Stimulated activated naive CD8-positive, alpha-beta T cell treated with anti-CD3 and anti-CD28 coated beads, Interleukin-15, Interleukin-2, amounts not matched to agents 100 ng/mL and 50 ng/mL, for 24 hours (primary cell): ENCODE data around the gene NMRAL1.

ENCODE experiments used
- H3K27ac Mint-ChIP-seq: one replicate; pipeline ENCODE4 v1.8.0; 2021; ENCODE audit warnings: mild to moderate bottlenecking, mixed read lengths
- H3K27me3 Mint-ChIP-seq: one replicate; pipeline ENCODE4 v1.8.0; 2021; ENCODE audit warnings: mixed read lengths
- H3K36me3 Mint-ChIP-seq: one replicate; pipeline ENCODE4 v1.8.0; 2021; ENCODE audit warnings: low read depth, mixed read lengths
- H3K4me1 Mint-ChIP-seq: one replicate; pipeline ENCODE4 v1.8.0; 2021; ENCODE audit warnings: low read depth, mixed read lengths
- H3K4me3 Mint-ChIP-seq: one replicate; pipeline ENCODE4 v1.8.0; 2021; ENCODE audit warnings: mild to moderate bottlenecking, mixed read lengths
- H3K9me3 Mint-ChIP-seq: one replicate; pipeline ENCODE4 v1.8.0; 2021; ENCODE audit warnings: mixed read lengths

The NMRAL1 gene

GRCh38 chr16:4474192-4474961 lies at the start of gene NMRAL1:
TSS of gene NMRAL1 (minus strand) at chr16:4474625. CDS start at chr16:4474132, 493 bp downstream.
- Mint-ChIP-seq H3K36me3 (peaks cover 16% of the 10 kb centered on the region), H3K4me3 (peak within 1 kb of the TSS; percentile 89), H3K9me3 (no peaks in the 10 kb centered on the region), H3K27me3 (no peaks in the 10 kb centered on the region), H3K4me1 (peaks cover 44% of the 10 kb centered on the region), H3K27ac (peak within 1 kb of the TSS; percentile 96)

GRCh38 chr16:4523686-4524085 lies 49.3 kb upstream of the NMRAL1 start:
- Mint-ChIP-seq H3K9me3 (no peaks in the 10 kb centered on the region), H3K4me1 (peaks cover 31% of the 10 kb centered on the region), H3K36me3 (peaks cover 7% of the 10 kb centered on the region), H3K27ac (no peak overlapping the region), H3K27me3 (no peaks in the 10 kb centered on the region), H3K4me3 (no peak overlapping the region)

- Mint-ChIP-seq H3K36me3 (peaks cover 7% of the 10 kb centered on the region), H3K9me3 (no peaks in the 10 kb centered on the region), H3K27ac (no peak overlapping the region), H3K4me3 (no peak overlapping the region), H3K4me1 (peaks cover 20% of the 10 kb centered on the region), H3K27me3 (no peaks in the 10 kb centered on the region)
Observed at GRCh38 chr16:4522051-4522581, 47.7 kb upstream of the NMRAL1 start.

GRCh38 chr16:4520913-4521312 lies 46.5 kb upstream of the NMRAL1 start:
- Mint-ChIP-seq H3K36me3 (peaks cover 7% of the 10 kb centered on the region), H3K4me3 (no peak overlapping the region), H3K27me3 (no peaks in the 10 kb centered on the region), H3K9me3 (no peaks in the 10 kb centered on the region), H3K4me1 (peaks cover 23% of the 10 kb centered on the region), H3K27ac (no peak overlapping the region)

GRCh38 chr16:4519274-4520058 lies 45.0 kb upstream of the NMRAL1 start:
- Mint-ChIP-seq H3K9me3 (no peaks in the 10 kb centered on the region), H3K4me1 (peaks cover 34% of the 10 kb centered on the region), H3K27ac (no peak overlapping the region)

GRCh38 chr16:4517812-4518680 lies 43.6 kb upstream of the NMRAL1 start:
- Mint-ChIP-seq H3K4me1 (peaks cover 44% of the 10 kb centered on the region), H3K27ac (peak overlapping the region; percentile 49), H3K9me3 (no peaks in the 10 kb centered on the region), H3K27me3 (no peaks in the 10 kb centered on the region), H3K4me3 (no peak overlapping the region), H3K36me3 (peaks cover 7% of the 10 kb centered on the region)

More at GRCh38 chr16:4519274-4520058, 45.0 kb upstream of the NMRAL1 start:
- peaks cover 7% of the 10 kb centered on the region for H3K36me3 Mint-ChIP-seq
- H3K4me3 Mint-ChIP-seq, result no peak overlapping the region
- no peaks in the 10 kb centered on the region for H3K27me3 Mint-ChIP-seq

GRCh38 chr16:4515611-4516233 lies 41.3 kb upstream of the NMRAL1 start:
- peaks cover 21% of the 10 kb centered on the region for H3K36me3 Mint-ChIP-seq

GRCh38 chr16:4514606-4515005 lies 40.2 kb upstream of the NMRAL1 start:
- H3K36me3 Mint-ChIP-seq, result peaks cover 26% of the 10 kb centered on the region
- H3K27ac Mint-ChIP-seq, result peak overlapping the region; percentile 89
- peaks cover 48% of the 10 kb centered on the region for H3K4me1 Mint-ChIP-seq
- no peak overlapping the region for H3K4me3 Mint-ChIP-seq
- H3K27me3 Mint-ChIP-seq, result no peaks in the 10 kb centered on the region
- H3K9me3 Mint-ChIP-seq, result no peaks in the 10 kb centered on the region

More at GRCh38 chr16:4515611-4516233, 41.3 kb upstream of the NMRAL1 start:
- Mint-ChIP-seq H3K9me3 (no peaks in the 10 kb centered on the region), H3K4me3 (peak overlapping the region; percentile 53), H3K27me3 (no peaks in the 10 kb centered on the region), H3K27ac (peak overlapping the region; percentile 89), H3K4me1 (peaks cover 48% of the 10 kb centered on the region)

GRCh38 chr16:4513881-4514280 lies 39.5 kb upstream of the NMRAL1 start:
- no peak overlapping the region for H3K4me3 Mint-ChIP-seq
- H3K27me3 Mint-ChIP-seq, result no peaks in the 10 kb centered on the region
- no peaks in the 10 kb centered on the region for H3K9me3 Mint-ChIP-seq
- peaks cover 26% of the 10 kb centered on the region for H3K36me3 Mint-ChIP-seq
- peaks cover 48% of the 10 kb centered on the region for H3K4me1 Mint-ChIP-seq
- H3K27ac Mint-ChIP-seq, result peak overlapping the region; percentile 55

- H3K9me3 Mint-ChIP-seq, result no peaks in the 10 kb centered on the region
- H3K27me3 Mint-ChIP-seq, result no peaks in the 10 kb centered on the region
- H3K4me1 Mint-ChIP-seq, result peaks cover 44% of the 10 kb centered on the region
- H3K4me3 Mint-ChIP-seq, result no peak overlapping the region
- H3K27ac Mint-ChIP-seq, result peak overlapping the region; percentile 49
- H3K36me3 Mint-ChIP-seq, result peaks cover 27% of the 10 kb centered on the region
Observed at GRCh38 chr16:4513086-4513860, 38.8 kb upstream of the NMRAL1 start.

GRCh38 chr16:4512473-4512872 lies 38.0 kb upstream of the NMRAL1 start:
- Mint-ChIP-seq H3K36me3 (peaks cover 35% of the 10 kb centered on the region), H3K27me3 (no peaks in the 10 kb centered on the region), H3K4me1 (peaks cover 44% of the 10 kb centered on the region), H3K4me3 (no peak overlapping the region), H3K9me3 (no peaks in the 10 kb centered on the region), H3K27ac (no peak overlapping the region)

GRCh38 chr16:4511441-4512082 lies 37.1 kb upstream of the NMRAL1 start:
- Mint-ChIP-seq H3K36me3 (peaks cover 40% of the 10 kb centered on the region), H3K4me1 (peaks cover 39% of the 10 kb centered on the region), H3K4me3 (no peak overlapping the region), H3K27ac (no peak overlapping the region), H3K27me3 (no peaks in the 10 kb centered on the region), H3K9me3 (no peaks in the 10 kb centered on the region)

- H3K4me1 Mint-ChIP-seq, result peaks cover 40% of the 10 kb centered on the region
- H3K4me3 Mint-ChIP-seq, result no peak overlapping the region
- no peaks in the 10 kb centered on the region for H3K27me3 Mint-ChIP-seq
- peak overlapping the region; percentile 36 for H3K27ac Mint-ChIP-seq
- H3K9me3 Mint-ChIP-seq, result no peaks in the 10 kb centered on the region
- peaks cover 44% of the 10 kb centered on the region for H3K36me3 Mint-ChIP-seq
Observed at GRCh38 chr16:4510747-4511426, 36.5 kb upstream of the NMRAL1 start.
